ENCODE measurements around the gene KRTAP4-7. TPM values are rescaled to one million over a fixed set of nuclear protein-coding genes. Genes with fewer than 3 reads are reported as not detected.

KRTAP4-7 gene
- polyA plus RNA-seq, 1 of the 3 experiments (the other 2 are of a cell fraction) = not detected

GRCh38 chr17:41049110-41049509, 34.8 kb upstream of the KRTAP4-7 start:
- DNase-seq = no peak
- CTCF ChIA-PET = interaction anchor here (1.4 kb wide), 1 partner anchor 614 kb away, joined by 3 read pairs; no protein-coding TSS in a partner anchor

More at GRCh38 chr17:41049110-41049509, 34.8 kb upstream of the KRTAP4-7 start:
- Histone ChIP-seq H3K9me3 (no peaks in the 10 kb centered on the region), H3K27ac (ENCODE audit: low read depth in 2 of 2, low read length in 1 of 2) (peak overlapping the region in 1 of 2 experiments; percentile 44; a peak in 2 of 4 replicates), H3K79me2 (ENCODE audit: insufficient read depth) (no peaks in the 10 kb centered on the region), H3K36me3 (replicated peaks in 1 of 2; ENCODE audit: control insufficient read depth in 1 of 2, insufficient read depth in 2 of 2, low read length in 1 of 2) (peaks cover 0 to 4% of the 10 kb centered on the region in 2 experiments), H3K9ac (no peak overlapping the region), H4K20me1 (ENCODE audit: insufficient read depth) (no peaks in the 10 kb centered on the region), H3F3A (replicated peaks; ENCODE audit: insufficient read depth) (peaks cover 10% of the 10 kb centered on the region), H3K27me3 (ENCODE audit: insufficient read depth) (no peaks in the 10 kb centered on the region), H2AFZ (ENCODE audit: low read depth) (peak overlapping the region; percentile 44; the same call in 1 of the 2 replicates), H3K4me2 (peak overlapping the region; percentile 14), H3K9me2 (no peaks in the 10 kb centered on the region), H3K4me1 (ENCODE audit: control insufficient read depth in 1 of 2, insufficient read depth in 2 of 2, low read depth in 1 of 2, low read length in 1 of 2) (no peaks in the 10 kb centered on the region), H3K4me3 (ENCODE audit: low read depth in 2 of 2, low read length in 1 of 2) (no peak overlapping the region)
- POLR2A ChIA-PET = no interaction called here
- 10% methylated on average over 2 of the region's 2 CpGs for WGBS (ENCODE audit: low lambda C conversion rate)
- TF ChIP-seq REST (IDR thresholded peaks at IDR 0.05; ENCODE audit: low read depth, low read length) (no peak), RXRA (IDR thresholded peaks at IDR 0.05; ENCODE audit: borderline replicate concordance, low read depth) (no peak), TCF12 (IDR thresholded peaks at IDR 0.05) (no peak), ZBTB33 (IDR thresholded peaks at IDR 0.05; ENCODE audit: borderline replicate concordance, low read depth) (no peak), ELF1 (IDR thresholded peaks at IDR 0.05) (no peak), CTCF (IDR thresholded peaks at IDR 0.05) (no peak), RCOR1 (IDR thresholded peaks at IDR 0.05; ENCODE audit: low read length) (no peak), SIN3A (IDR thresholded peaks at IDR 0.05; ENCODE audit: borderline replicate concordance, low read depth, low read length) (no peak), RAD21 (IDR thresholded peaks at IDR 0.05; ENCODE audit: low read length) (no peak), NFIC (IDR thresholded peaks at IDR 0.05; ENCODE audit: borderline replicate concordance) (no peak), TEAD4 (IDR thresholded peaks at IDR 0.05; ENCODE audit: borderline replicate concordance, insufficient read depth) (no peak), CHD2 (IDR thresholded peaks at IDR 0.05; ENCODE audit: low read length, partially characterized antibody) (no peak), FOXM1 (IDR thresholded peaks at IDR 0.05; ENCODE audit: low read depth) (no peak), SMC3 (IDR thresholded peaks at IDR 0.05; ENCODE audit: low read depth, low read length) (no peak), IRF3 (IDR thresholded peaks at IDR 0.05; ENCODE audit: low read depth, low read length) (no peak), RFX5 (IDR thresholded peaks at IDR 0.05; ENCODE audit: low read length) (no peak), EP300 (IDR thresholded peaks at IDR 0.05; ENCODE audit: borderline replicate concordance in 1 of 2, low read depth in 1 of 2, low read length in 1 of 2) (no peak), POLR2AphosphoS5 (IDR thresholded peaks at IDR 0.05; ENCODE audit: low read depth, low read length) (no peak)
